ENCODE results near the gene DCBLD2. TPM values are rescaled to one million over a fixed set of nuclear protein-coding genes. Genes with fewer than 3 reads are reported as not detected.
"Not testable (repeated sequence)": the region's sequence is repeated elsewhere in the genome, so short reads cannot be mapped to it uniquely, and the experiment has no call there.

The DCBLD2 gene
- total RNA-seq, 1 donor = 3.8 TPM

GRCh38 chr3:98892263-98892662 lies 9.2 kb downstream of the DCBLD2 start:
- DNase-seq (ENCODE audit: low read depth in 2 of 3, low spot score in 2 of 3) = no peak

DNA sequence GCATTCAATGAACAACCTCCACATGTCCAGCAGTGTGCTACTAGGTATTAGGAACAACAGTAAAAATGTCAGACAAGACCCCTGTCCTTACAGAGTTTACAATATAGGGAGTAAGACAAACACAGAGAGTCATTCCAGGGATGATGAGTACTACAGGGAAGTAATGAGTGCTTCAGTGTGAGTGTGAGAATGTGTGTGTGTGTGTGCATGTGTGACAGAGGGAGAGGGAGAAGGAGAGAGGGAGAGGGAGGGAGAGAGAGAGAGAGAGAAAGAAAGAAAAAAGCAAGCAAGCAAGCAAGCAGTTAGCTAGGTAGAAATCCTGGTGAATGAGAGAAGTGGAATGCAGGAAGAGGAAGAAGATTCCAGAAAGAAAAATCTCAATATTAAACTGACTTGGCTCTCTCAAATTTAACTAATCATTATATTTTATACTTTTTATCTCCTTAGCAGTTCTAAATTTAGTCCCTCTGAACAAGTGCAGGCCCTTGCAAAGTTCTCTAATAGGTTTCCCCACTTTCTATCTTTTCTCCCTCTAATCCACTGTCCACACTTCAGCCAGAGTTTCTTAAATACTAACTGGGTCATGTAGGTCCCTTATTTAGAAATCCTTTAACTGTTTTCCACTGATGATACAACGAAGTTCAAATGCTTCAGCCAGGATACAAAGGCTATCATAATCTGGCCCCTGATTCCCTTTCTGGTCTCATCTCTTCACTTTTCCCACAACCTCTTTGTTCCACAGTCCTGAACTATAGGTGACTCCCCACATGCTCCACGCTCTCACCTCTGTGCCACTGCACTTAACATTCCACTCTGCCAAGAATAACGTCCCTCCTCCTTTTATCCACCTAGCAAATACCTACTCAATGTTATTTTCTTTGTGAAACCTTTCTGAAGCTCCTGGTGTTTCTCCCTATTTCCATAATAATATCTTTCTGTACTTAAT lies 10.3 kb downstream of the DCBLD2 start:
- no peak for DNase-seq (ENCODE audit: low read depth in 2 of 3, low spot score in 2 of 3)

GRCh38 chr3:98890181-98890835 lies 11.2 kb downstream of the DCBLD2 start:
- DNase-seq (ENCODE audit: low read depth in 2 of 3, low spot score in 2 of 3) = peak in 1 of 3 donors; percentile 6

GRCh38 chr3:98887684-98888083 lies 13.8 kb downstream of the DCBLD2 start:
- no peak for DNase-seq (ENCODE audit: low read depth in 2 of 3, low spot score in 2 of 3)

DNA sequence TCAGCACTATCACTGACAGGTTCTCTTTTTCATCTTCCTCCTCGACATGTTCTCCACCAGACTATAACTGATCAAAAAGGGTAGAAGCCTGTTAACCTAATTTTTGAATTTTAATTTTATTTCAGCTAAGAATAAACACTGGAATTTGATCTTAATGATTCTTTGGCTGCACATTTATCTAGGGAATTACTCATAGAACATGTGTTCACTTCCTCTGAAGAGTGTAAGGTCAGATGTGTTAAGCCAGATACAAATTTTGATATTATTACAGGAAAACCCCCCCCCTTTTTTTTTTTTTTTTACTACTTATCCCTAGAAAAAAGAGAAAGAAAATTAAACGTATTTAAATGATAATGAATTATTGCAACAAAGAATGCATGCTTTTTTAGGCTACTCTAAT lies 15.0 kb downstream of the DCBLD2 start:
- no peak for DNase-seq (ENCODE audit: low read depth in 2 of 3, low spot score in 2 of 3)

- no peak for DNase-seq (ENCODE audit: low read depth in 2 of 3, low spot score in 2 of 3)
Observed at GRCh38 chr3:98885851-98886250, 15.6 kb downstream of the DCBLD2 start.

DNA sequence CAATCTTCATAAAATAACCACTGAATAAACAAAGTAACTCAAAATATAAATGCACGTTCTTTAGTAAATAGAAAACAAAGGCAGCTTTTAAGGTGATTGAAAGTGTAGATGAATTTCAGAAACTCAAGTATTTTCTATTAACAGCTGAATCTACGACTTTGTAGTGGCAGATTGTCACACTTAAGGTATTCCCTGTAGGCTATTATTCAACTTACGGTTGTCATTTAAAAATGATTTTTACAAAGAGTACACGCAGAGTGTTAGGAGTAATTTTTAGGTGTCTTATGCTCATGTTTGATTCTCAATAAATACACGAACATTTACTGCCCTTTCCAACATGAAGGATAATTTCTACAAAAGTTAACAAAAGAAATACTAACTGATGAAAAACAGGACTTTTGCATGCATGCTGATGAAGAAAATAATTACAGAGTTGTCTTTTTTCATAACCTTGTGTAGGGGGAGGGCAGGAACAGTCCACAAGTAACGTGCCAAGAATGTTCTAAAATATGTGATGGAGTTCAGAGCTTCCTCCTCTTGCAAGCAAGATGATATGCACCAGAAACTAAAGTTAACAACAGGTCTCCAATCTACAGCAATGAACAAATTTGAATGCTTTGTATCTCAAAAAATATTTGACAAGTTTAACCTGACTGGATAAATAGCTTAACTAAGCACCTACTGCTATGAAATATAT lies 16.7 kb downstream of the DCBLD2 start:
- DNase-seq (ENCODE audit: low read depth in 2 of 3, low spot score in 2 of 3) = no peak

GRCh38 chr3:98882614-98883333 lies 18.7 kb downstream of the DCBLD2 start:
- not testable (repeated sequence) for DNase-seq (ENCODE audit: low read depth in 2 of 3, low spot score in 2 of 3)

DNA sequence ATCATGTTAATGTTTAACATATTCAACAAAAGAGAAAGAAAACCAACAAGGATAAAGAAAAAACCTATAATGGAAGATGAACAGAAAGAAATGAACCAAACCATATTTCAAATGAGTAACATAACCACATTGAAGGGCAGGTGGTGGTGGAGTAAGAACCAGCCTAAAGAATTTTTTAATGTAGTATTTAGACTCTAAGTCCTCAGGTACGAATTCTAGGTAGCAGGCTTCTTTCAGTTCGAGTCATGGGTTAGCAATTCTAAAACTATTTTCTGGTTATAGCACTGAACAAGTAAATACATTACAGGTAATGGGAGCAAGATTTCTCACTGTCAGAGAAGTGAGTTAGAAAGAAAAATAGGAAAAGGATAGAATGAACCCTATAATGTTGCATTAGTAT lies 24.4 kb downstream of the DCBLD2 start:
- no peak for DNase-seq (ENCODE audit: low read depth in 2 of 3, low spot score in 2 of 3)

GRCh38 chr3:98875535-98875934 lies 26.0 kb downstream of the DCBLD2 start:
- no peak for DNase-seq (ENCODE audit: low read depth in 2 of 3, low spot score in 2 of 3)

- no peak for DNase-seq (ENCODE audit: low read depth in 2 of 3, low spot score in 2 of 3)
Observed at GRCh38 chr3:98874602-98875249, 26.8 kb downstream of the DCBLD2 start.

- no peak for DNase-seq (ENCODE audit: low read depth in 2 of 3, low spot score in 2 of 3)
Observed at GRCh38 chr3:98869391-98869790, 32.1 kb downstream of the DCBLD2 start.

GRCh38 chr3:98857971-98858370 lies 43.5 kb downstream of the DCBLD2 start:
- DNase-seq (ENCODE audit: low read depth in 2 of 3, low spot score in 2 of 3) = not testable (repeated sequence)

- DNase-seq (ENCODE audit: low read depth in 2 of 3, low spot score in 2 of 3) = not testable (repeated sequence)
Observed at GRCh38 chr3:98857258-98857657, 44.2 kb downstream of the DCBLD2 start.

DNA sequence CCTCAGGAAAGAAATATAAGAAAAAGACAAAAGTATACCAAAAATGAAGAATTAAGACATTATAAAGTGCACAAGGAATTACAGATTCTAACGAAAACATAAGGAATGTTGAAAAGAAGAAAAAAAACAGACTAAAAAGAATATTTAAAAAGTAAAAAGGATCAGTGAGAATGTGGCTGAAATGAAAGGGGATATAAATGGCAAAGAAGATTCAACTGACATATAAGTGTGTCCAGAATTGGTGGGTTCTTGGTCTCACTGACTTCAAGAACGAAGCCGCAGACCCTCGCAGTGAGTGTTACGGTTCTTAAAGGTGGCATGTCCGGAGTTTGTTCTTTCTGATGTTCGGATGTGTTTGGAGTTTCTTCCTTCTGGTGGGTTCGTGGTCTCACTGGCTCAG lies 44.8 kb downstream of the DCBLD2 start:
- DNase-seq (ENCODE audit: low read depth in 2 of 3, low spot score in 2 of 3) = no peak

GRCh38 chr3:98855806-98856400 lies 45.6 kb downstream of the DCBLD2 start:
- no peak for DNase-seq (ENCODE audit: low read depth in 2 of 3, low spot score in 2 of 3)

GRCh38 chr3:98848108-98848507 lies 53.4 kb downstream of the DCBLD2 start:
- no peak for DNase-seq (ENCODE audit: low read depth in 2 of 3, low spot score in 2 of 3)

GRCh38 chr3:98846101-98846500 lies 55.4 kb downstream of the DCBLD2 start:
- DNase-seq (ENCODE audit: low read depth in 2 of 3, low spot score in 2 of 3) = no peak

DNA sequence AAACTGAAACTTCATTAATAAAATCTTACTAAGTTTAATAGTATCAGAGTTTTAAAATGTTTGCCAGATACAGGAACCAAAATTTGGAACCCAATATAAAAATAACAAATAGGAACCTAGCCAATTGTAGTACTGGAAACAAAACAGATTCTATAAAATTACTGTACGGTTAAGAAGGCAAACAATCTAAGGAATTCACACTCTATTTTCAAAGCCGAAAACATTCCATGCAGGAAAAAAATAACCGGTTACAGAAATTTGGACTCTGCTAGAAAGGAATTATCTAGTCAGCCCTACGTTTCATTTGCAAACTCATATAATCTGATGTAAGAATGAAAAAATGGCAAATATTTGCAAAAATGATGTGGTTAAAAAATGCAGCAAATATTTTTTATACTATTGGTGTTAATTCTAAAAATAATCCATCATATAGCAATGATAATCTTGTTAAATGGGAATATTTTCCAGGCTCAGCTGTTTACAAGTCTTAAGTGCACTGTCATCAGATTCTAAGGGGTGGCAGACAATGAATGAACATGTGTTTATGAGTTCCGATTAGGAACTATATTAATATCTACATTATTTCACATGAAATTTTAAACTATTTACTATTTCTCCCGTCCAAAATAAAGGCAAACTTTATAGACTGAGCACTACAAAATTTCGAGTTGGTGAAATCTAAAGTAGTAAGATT lies 58.1 kb downstream of the DCBLD2 start:
- no peak for DNase-seq (ENCODE audit: low read depth in 2 of 3, low spot score in 2 of 3)
